Right atrium auricular region (tissue), 2 donors: ENCODE results near the gene CALD1. TPM values are rescaled to one million over a fixed set of nuclear protein-coding genes. Genes with fewer than 3 reads are reported as not detected.
A peak's percentile ranks its signal among the peaks of the same experiment; 100 is the strongest.

ENCODE experiments used
- DNase-seq: peaks from one replicate; pipeline ENCODE4 v3.0.0-alpha.2; 2019; ENCODE audit warnings: low spot score
- H3K27ac ChIP-seq, 2 donors: fragments of 200-600 bp; sonication (generic); 1 replicate in 1 of 2; 2 replicates in 1 of 2; pipeline ENCODE4 v1.5.1; 2016 to 2019
- H3K27me3 ChIP-seq, 2 donors: fragments of 200-600 bp; sonication (generic); one replicate each; pipeline versions ENCODE4 v1.5.1 to v1.6.0; 2017 to 2019
- H3K36me3 ChIP-seq: fragments of 200-600 bp; sonication (generic); one replicate; pipeline ENCODE4 v1.5.1; 2016
- H3K4me1 ChIP-seq, 2 donors: fragments of 200-600 bp; sonication (generic); one replicate each; pipeline versions ENCODE4 v1.5.1 to v1.6.0; 2017 to 2019
- H3K4me3 ChIP-seq, 2 donors: fragments of 200-600 bp; sonication (generic); 1 replicate in 1 of 2; 2 replicates in 1 of 2; pipeline ENCODE4 v1.5.1; 2017 to 2019; ENCODE audit warnings: mild to moderate bottlenecking in 1 of 2, moderate library complexity in 1 of 2
- H3K9me3 ChIP-seq, 2 donors: fragments of 200-600 bp; sonication (generic); one replicate each; pipeline ENCODE4 v1.5.1; 2019
- total RNA-seq, 2 donors: library from RNA; depleted of rRNA; stranded (reverse); fragments of >200 nt; gene quantifications; one replicate each; pipeline ENCODE4 v1.1.0, GENCODE V29; 2016
- TF ChIP-seq, protein P1 (sequence below), 2 donors: fragments of 200-600 bp; sonication (generic); IDR thresholded peaks; one replicate each; pipeline ENCODE4 v1.5.1; 2019; ENCODE audit warnings: antibody characterized with exemption in 2 of 2

The CALD1 gene
- total RNA-seq, 2 donors from 2014 or later = 119 to 157 TPM

DNA sequence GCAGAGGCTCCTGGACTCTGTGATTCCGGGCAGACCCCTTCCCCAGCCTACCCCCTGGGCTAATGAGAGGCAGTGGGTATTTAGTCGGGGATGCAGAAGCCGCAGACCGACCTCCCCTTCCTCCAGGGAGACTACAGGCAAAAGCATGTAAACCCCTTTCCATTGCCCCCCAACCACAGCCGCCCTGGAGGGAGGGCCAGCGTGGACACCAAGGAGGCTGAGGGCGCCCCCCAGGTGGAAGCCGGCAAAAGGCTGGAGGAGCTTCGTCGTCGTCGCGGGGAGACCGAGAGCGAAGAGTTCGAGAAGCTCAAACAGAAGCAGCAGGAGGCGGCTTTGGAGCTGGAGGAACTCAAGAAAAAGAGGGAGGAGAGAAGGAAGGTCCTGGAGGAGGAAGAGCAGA lies 167.9 kb downstream of the CALD1 start:
- H3K27ac ChIP-seq = no peak overlapping the region
- TF ChIP-seq, protein P1, sequence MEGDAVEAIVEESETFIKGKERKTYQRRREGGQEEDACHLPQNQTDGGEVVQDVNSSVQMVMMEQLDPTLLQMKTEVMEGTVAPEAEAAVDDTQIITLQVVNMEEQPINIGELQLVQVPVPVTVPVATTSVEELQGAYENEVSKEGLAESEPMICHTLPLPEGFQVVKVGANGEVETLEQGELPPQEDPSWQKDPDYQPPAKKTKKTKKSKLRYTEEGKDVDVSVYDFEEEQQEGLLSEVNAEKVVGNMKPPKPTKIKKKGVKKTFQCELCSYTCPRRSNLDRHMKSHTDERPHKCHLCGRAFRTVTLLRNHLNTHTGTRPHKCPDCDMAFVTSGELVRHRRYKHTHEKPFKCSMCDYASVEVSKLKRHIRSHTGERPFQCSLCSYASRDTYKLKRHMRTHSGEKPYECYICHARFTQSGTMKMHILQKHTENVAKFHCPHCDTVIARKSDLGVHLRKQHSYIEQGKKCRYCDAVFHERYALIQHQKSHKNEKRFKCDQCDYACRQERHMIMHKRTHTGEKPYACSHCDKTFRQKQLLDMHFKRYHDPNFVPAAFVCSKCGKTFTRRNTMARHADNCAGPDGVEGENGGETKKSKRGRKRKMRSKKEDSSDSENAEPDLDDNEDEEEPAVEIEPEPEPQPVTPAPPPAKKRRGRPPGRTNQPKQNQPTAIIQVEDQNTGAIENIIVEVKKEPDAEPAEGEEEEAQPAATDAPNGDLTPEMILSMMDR (IDR thresholded peaks at IDR 0.05) = no peak

DNA sequence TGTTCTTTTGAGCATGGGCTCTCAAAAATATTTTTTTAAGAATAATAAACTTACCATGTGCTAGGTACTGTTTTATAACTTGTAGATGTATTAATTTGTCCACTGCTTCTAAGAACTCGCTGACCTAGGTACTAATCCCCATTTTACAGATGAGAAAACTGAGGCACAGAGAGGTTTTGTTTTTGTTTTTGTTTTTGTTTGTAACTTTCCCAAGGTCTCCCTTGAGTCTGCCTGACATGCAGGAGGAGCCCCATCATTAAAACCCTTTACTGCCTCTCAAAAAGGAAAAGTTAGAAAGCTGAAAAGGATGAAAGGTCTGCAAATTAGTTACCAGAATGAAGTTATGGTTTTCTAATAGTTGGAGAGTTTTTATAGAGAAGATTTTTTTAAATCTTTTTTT lies 168.4 kb downstream of the CALD1 start:
- TF ChIP-seq, protein P1 (IDR thresholded peaks at IDR 0.05) = no peak
- Histone ChIP-seq H3K4me3 (no peak overlapping the region), H3K27me3 (no peaks in the 10 kb centered on the region), H3K9me3 (no peaks in the 10 kb centered on the region), H3K27ac (no peak overlapping the region), H3K36me3 (peaks cover 93% of the 10 kb centered on the region), H3K4me1 (no peaks in the 10 kb centered on the region)
- no peak for DNase-seq

More for the DNA sequence above, 167.9 kb downstream of the CALD1 start:
- Histone ChIP-seq H3K27me3 (no peaks in the 10 kb centered on the region), H3K4me3 (no peak overlapping the region), H3K4me1 (no peaks in the 10 kb centered on the region), H3K9me3 (no peaks in the 10 kb centered on the region), H3K36me3 (peaks cover 93% of the 10 kb centered on the region)
- no peak for DNase-seq

DNA sequence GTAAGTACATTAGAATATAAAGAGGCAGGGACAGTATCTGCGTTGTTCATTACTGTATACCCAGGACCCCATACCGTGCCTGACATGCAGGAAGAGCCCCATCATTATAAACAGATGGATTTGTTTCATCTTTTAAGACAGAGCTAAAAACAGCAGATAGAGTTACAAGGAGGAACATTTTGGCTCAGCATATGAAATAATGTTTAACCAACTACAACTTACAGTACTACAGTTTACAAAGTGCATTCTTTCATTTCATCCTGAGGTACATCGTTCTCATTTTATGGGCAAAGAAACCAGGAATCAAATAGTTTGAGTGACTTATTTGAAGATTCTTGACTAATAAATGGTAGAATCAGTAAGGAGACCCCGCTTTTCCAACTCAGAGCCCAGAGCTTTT lies 168.8 kb downstream of the CALD1 start:
- Histone ChIP-seq H3K27ac (no peak overlapping the region), H3K4me3 (no peak overlapping the region), H3K36me3 (peaks cover 93% of the 10 kb centered on the region), H3K9me3 (no peaks in the 10 kb centered on the region), H3K4me1 (no peaks in the 10 kb centered on the region), H3K27me3 (no peaks in the 10 kb centered on the region)
- TF ChIP-seq, protein P1 (IDR thresholded peaks at IDR 0.05) = no peak
- DNase-seq = no peak

DNA sequence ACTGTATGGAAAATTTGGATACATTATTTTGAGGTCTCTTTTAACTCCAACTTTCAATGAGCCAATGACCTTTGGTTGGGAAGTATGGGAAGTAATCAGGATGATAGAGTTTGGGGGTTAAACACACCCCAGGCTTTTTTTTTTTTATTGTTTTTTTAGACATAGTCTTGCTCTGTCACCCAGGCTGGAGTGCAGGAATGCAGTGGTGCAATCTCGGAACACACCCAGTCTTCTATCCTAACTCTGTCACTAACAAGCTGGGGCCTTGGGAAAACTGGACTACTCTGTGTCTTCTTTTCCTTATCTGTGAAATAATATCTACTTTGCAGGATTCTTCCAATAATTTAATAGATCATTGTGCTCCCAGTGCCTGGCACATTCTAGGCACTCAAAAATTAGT lies 169.3 kb downstream of the CALD1 start:
- no peak overlapping the region for H3K4me3 ChIP-seq
- DNase-seq = no peak
- H3K36me3 ChIP-seq = peaks cover 96% of the 10 kb centered on the region
- no peak overlapping the region for H3K27ac ChIP-seq
- H3K4me1 ChIP-seq = no peaks in the 10 kb centered on the region
- H3K27me3 ChIP-seq = no peaks in the 10 kb centered on the region
- no peaks in the 10 kb centered on the region for H3K9me3 ChIP-seq
- TF ChIP-seq, protein P1 (IDR thresholded peaks at IDR 0.05) = no peak

DNA sequence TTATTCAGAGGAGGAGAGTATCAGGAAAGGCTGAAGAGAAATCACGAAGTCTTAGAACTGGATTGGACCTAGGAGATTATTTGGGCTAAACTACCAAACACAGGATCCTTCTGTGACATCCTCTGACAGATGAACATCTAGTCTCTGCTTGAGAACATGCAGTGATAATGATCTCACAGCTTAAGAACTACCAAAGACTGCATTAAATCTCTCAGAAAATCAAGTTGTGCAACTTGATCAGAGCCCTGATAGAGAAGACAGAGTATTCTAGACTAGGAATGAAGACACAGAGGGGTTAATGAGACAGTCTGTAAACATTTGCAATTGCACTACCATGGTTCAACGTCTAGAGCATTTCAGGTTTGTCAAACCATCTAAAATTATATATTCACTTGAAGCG lies 169.7 kb downstream of the CALD1 start:
- Histone ChIP-seq H3K36me3 (peaks cover 97% of the 10 kb centered on the region), H3K27ac (peak overlapping the region in 1 of 2 donors; percentile 23), H3K4me3 (no peak overlapping the region), H3K27me3 (no peaks in the 10 kb centered on the region), H3K9me3 (no peaks in the 10 kb centered on the region), H3K4me1 (no peaks in the 10 kb centered on the region)
- TF ChIP-seq, protein P1 (IDR thresholded peaks at IDR 0.05) = no peak
- DNase-seq = no peak
